Subcutaneous adipose tissue (tissue), 4 donors: Measurements from ENCODE around the gene THADA. TPM values are rescaled to one million over a fixed set of nuclear protein-coding genes. Genes with fewer than 3 reads are reported as not detected.

Source experiments
- CTCF ChIP-seq: fragments of 450-650 bp; IDR thresholded peaks from one replicate; pipeline ENCODE4 v1.5.1; 2016; ENCODE audit warnings: low read depth, mild to moderate bottlenecking, control low read depth, antibody characterized with exemption, moderate library complexity
- total RNA-seq, 4 donors: library from RNA; depleted of rRNA; stranded (reverse); fragments of >200 nt; gene quantifications; one replicate each; pipeline ENCODE4 v1.1.0, GENCODE V29; 2016

The THADA gene
- total RNA-seq, 4 donors from 2014 or later: 31.8 to 71.9 (median 53.8) TPM

GRCh38 chr2:43430489-43430888 is 165.3 kb downstream of the THADA start:
- TF ChIP-seq CTCF: no peak

- TF ChIP-seq CTCF: no peak
These were observed 166.5 kb downstream of the THADA start for GRCh38 chr2:43429369-43429768.

- no peak for TF ChIP-seq CTCF
These were observed 168.8 kb downstream of the THADA start for GRCh38 chr2:43427032-43427424.

- no peak for TF ChIP-seq CTCF
These were observed 169.4 kb downstream of the THADA start for GRCh38 chr2:43426305-43427031.

GRCh38 chr2:43425659-43426058 is 170.2 kb downstream of the THADA start:
- TF ChIP-seq CTCF: no peak

- TF ChIP-seq CTCF: no peak
These were observed 171.3 kb downstream of the THADA start for GRCh38 chr2:43424262-43425207.

GRCh38 chr2:43423941-43424261 is 171.9 kb downstream of the THADA start:
- no peak for TF ChIP-seq CTCF
